ENCODE data around the gene TRIO. TPM values are rescaled to one million over a fixed set of nuclear protein-coding genes. Genes with fewer than 3 reads are reported as not detected.

The TRIO gene
- total RNA-seq, 1 experiment from 2014 or later, result 106 TPM

- no peak for DNase-seq (ENCODE audit: extremely low read depth, low read depth)
Observed at GRCh38 chr5:14145435-14146334, 2.5 kb downstream of the TRIO start.

DNA sequence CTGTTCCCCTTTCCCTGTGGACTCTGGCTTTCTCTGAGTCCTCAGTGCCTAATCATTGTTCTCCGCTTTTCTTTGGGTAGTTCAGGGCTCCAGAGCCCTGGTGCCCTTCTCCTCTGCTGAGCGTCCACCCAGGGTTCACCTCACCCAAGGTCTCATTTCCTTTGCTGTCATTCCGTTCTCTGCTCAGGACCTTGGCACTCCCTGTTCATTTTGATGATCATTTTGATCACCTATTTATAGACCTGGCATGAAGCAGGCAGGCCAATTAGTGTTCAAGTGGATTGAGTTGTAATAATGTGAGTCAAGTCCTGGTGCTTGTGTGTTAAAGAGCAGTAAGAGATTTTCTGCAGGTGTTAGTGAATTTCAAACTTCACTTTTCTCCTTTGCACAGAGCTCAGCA lies 3.6 kb downstream of the TRIO start:
- DNase-seq (ENCODE audit: extremely low read depth, low read depth), result no peak

GRCh38 chr5:14147210-14147609 lies 4.1 kb downstream of the TRIO start:
- DNase-seq (ENCODE audit: extremely low read depth, low read depth), result no peak

DNA sequence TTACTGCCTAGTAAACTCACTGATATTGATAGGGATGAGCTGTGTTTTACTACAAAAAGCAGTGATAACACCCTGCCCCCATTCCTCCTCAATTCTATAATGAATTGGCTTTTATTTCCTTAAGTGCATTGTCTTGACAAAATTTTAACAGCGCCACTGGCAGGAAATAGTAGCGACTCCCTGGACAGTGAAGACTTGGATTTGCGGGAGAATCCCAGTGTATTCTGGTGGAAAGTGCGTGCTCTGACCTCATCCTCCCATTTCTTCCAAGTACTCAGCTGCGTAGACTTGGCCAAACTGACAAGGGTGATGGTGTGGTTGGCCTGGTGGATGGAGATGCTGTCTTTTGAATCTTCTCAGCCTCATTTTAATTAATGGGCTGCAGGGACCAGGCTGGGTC lies 5.3 kb downstream of the TRIO start:
- DNase-seq (ENCODE audit: extremely low read depth, low read depth), result no peak

DNA sequence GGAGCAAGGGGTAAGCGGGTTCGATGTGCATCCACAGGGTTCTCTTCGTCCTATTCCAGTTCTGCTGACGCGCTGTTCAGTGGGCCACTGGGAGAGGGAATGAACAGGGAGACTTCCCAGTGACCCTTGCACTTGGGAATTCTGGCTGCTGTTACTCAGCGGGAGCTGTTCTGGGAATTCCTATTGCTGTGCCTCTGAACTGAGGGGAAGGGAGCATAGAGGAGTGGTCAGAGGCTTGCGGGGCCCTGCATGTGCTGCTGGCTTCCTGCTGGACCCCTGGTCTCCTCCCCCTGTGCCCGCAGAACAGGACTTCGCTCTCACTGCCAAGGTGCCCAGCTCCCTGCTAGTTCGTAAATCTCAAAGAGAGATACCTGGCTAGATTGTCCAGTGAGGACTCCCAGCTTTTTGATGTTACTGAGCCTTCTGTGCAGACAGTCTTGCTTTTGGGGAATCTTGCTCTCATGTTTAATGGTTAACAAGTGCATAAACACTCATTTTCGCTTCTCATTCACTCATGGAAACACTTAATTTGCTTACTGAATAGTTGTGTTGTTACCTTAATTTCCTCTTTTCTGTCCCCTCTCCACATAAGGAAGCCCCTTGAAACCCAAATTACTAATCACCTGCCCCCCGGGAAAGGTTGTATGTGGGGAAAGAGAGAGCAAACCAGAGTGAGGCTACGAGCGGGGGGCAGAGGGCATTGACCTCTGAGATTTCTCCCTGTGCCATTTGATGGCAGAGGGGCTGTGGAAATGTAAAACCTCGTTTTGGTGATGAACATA lies 5.9 kb downstream of the TRIO start:
- DNase-seq (ENCODE audit: extremely low read depth, low read depth), result no peak

DNA sequence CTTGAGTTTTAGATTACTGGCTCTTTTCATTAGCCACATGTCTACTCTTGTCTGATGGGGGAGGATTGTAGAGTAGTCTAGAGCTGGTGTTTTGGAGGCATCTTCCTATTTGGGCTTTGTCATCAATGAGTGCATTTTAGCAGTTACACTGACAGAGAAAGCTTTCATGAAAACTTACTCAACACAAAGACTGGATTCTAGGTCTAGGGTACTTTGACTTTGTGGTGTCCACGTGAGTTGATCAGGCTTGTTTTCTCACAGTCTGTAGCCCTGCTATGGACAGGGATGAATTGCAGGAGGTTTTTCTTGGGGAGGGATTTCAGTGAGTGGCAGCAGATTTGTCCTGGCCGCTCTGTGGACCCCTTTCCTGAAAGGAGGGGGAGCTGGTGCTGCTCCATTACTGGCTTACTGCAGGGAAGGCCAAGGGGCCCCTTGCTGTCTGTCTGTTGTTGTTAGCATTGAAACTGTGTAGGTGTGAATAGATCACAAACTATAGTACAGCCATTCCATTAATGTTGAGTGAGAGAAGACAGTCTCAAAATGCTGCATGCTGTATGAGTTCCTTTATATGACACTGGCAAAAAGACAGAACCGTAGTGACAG lies 6.6 kb downstream of the TRIO start:
- no peak for DNase-seq (ENCODE audit: extremely low read depth, low read depth)

DNA sequence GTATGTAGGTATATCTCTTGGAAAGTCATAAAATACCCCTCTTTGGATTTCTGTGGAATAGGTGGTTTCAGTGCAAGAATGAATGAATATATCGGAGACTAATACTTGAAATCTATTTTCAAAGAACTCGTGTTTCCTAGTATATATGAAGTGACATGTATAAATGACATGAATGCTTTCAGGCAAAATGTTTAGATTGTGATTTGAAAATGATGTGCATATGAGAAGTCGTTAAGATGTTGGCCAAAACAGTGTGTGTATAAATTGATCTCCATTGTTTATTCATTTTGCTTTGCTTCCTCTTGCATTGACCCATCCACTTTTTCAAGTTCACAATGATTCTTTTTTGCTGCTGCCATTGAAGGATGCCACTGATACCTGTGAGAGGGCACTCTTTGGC lies 8.3 kb downstream of the TRIO start:
- no peak for DNase-seq (ENCODE audit: extremely low read depth, low read depth)

DNA sequence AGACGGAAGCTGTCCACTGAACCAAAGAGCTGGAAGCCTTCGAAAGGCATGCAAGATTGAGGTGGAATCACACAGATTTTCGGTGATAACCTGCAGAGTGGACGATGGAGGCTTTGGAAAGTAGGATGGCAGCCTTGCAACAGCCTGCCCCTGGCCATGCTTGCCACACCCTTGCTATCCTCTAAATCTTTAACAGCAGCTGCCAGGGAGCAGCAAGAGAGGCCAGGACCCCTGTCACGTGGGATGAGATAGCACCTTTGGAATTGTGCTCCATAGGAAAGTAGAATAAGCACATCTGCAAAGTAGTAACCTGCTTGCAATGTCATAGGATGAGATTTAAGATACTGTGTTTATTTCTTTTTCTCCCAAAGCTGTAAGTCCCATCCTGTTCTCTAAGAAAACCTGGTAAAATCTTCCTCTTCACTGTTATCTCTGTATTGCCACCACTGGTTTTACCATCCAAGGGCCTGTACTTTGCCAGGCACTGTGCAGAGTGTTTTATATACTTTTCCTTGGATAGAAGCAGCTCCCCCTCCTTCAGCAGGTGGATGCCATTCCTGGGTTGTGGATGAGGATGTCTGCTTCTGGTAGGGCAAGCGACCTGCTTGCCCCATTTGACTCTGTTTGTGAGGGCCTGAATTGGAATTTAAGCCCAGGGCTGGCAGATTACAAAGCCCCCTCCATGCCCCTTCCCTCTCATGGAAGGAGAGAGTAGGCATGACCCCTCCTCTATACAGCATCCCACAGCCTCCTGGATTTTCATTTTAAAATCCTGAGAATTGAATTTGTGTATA lies 10.1 kb downstream of the TRIO start:
- DNase-seq (ENCODE audit: extremely low read depth, low read depth), result no peak

GRCh38 chr5:14153932-14154731 lies 11.0 kb downstream of the TRIO start:
- DNase-seq (ENCODE audit: extremely low read depth, low read depth), result peak; percentile 49

GRCh38 chr5:14155075-14155474 lies 11.9 kb downstream of the TRIO start:
- DNase-seq (ENCODE audit: extremely low read depth, low read depth), result no peak

- no peak for DNase-seq (ENCODE audit: extremely low read depth, low read depth)
Observed at GRCh38 chr5:14155739-14156138, 12.6 kb downstream of the TRIO start.

DNA sequence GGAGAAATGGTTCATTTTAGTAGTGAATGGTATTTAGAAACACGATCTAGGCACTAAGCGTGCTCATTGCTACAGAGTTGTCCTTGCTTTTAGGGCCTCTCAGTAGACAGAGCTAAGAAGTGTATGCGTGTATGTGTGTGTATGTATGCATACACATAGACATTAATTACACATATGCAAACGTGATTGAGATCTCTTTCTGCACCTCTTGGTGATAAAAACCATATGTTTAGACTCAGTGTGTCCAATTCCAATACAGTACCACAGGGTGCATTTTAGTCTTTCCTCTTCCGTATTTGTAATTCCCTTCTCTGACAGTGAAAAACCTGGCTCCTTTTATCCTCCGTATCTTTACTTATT lies 13.1 kb downstream of the TRIO start:
- DNase-seq (ENCODE audit: extremely low read depth, low read depth), result no peak

DNA sequence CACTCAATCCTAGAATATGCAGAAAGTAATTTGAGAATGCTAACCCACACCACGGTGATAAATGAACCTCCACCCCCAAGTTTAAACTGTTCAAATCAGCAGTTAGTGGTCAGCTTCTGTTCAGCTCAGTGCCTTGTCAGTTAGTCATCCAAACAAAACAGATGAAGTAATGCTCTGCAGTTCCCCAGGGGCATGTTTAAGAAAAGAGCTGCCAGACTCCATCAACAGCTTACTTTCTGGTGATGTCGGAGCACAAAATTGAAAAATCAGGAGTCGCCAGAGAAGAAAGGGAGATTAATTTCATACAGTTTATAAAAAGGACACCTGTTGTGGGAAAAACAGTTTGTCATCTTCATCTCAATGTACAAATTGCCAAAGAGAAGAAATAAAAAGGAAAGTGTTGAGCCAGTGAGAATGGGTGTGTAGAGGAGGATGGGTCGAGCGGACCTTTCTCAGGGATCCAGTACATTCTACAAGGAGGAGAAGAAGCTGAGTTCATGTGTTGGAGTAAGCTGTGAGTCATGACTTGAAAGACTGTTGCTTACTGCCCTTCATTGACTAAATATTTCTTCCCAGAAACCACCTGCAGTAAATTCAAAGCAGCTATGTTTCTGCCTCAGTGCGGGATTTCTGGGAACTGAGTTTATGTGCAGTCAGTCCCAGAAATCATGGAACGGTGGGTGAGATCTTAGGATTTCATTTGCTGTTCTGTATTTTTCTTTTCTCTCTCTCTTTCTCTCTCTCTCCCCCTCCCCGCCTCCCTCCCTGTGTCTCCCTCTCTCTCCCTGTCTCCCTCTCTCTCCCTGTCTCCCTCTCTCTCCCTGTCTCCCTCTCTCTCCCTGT lies 13.7 kb downstream of the TRIO start:
- DNase-seq (ENCODE audit: extremely low read depth, low read depth), result peak; percentile 76

GRCh38 chr5:14157493-14157782 lies 14.3 kb downstream of the TRIO start:
- no peak for DNase-seq (ENCODE audit: extremely low read depth, low read depth)

DNA sequence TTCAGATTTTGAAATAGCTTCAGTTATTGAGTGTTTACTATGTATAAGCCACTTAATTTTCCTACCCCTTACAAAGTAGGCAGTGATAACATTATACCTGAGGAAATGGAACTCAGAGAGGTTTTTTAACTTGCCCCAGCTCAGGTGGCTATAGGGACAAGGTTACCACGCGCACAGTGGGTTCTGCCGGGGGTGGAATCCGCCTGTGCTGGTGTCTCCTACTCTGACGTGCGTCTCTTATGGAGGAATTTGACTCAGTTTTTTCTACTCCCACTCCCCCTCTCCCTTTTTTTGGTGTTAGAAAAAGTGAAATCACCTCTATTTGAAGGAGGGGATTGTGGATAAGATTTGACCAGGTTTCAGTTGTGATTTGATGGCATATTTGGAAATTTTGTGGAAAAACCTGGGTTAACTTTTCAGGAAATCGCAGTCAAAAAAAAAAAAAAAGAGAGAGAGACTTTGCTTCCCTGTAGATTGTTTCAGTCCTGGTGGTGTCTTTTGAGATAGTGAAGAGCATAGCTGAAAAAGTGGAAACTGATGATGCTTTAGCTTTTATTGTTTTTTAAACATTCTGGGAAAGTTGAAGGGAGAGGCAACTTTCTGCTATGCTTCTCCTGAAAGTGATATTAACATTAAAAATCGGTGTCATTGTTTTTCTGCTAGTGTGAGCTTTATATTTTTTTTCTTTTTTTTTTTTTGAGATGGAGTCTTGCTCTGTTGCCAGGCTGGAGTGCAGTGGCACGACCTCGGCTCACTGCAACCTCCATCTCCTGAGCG lies 15.9 kb downstream of the TRIO start:
- no peak for DNase-seq (ENCODE audit: extremely low read depth, low read depth)

DNA sequence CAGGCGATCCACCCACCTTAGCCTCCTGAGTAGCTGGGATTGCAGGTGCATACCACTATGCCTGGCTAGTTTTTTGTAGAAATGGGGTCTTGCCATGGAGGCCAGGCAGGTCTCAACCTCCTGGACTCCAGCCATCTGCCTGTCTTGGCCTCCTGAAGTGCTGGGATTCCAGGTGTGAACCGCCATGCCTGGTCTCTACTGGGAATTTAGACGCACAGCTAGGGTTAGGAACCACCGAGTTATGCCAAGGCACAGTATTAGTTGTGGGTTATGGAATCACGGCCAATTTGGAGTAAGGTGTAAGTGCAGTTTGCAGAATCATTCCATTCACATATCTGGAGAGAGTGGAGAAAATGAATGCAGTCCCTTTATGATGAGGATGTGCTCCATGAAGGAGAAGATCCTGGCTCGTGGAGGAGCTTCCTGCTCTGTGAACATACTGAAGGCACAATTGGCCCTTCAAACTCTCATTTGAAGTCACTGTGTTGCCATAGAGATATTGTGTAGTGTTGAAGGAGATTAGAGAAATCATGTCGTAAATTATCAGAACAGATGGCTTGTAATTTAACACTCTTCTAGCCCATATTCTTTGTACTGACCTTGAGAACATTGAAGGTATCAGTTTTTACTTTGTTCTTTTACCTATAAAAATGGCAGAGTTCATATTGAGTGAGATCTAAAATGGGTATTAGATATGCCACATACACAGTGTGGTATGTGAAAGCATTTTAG lies 18.8 kb downstream of the TRIO start:
- DNase-seq (ENCODE audit: extremely low read depth, low read depth), result no peak

Measured in NCI-H460 (cell line).